Raji (cell line): ENCODE data around the gene GMCL2.

ENCODE experiments used
- POLR2A ChIP-seq: IDR thresholded peaks from 2 replicates; pipeline ENCODE4 v1.6.1; 2011; ENCODE audit warnings: low read depth, low read length, control low read depth; ENCODE audit not compliant: insufficient read depth

GMCL2 gene, protein sequence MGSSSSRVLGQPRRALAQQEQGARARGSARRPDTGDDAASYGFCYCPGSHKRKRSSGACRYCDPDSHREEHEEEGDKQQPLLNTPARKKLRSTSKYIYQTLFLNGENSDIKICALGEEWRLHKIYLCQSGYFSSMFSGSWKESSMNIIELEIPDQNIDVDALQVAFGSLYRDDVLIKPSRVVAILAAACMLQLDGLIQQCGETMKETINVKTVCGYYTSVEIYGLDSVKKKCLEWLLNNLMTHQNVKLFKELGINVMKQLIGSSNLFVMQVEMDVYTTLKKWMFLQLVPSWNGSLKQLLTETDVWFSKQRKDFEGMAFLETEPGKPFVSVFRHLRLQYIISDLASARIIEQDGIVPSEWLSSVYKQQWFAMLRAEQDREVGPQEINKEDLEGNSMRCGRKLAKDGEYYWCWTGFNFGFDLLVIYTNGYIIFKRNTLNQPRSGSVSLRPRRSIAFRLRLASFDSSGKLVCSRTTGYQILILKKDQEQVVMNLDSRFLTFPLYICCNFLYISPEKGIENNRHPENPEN

DNA sequence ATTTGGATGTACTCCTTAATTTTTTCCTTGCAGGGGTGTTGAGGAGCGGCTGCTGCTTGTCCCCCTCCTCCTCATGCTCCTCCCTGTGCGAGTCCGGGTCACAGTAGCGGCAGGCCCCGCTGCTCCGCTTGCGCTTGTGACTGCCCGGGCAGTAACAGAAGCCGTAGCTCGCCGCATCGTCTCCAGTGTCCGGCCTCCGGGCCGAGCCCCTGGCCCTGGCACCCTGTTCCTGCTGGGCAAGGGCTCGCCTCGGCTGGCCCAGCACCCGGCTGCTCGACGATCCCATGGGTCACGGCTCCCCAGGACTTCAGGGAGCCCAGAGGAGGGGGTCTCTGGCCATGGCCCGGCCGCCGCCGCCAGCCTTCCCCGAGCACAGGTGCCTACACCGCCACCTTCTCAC lies at the start of gene GMCL2:
Gene GMCL2 (minus strand): TSS at position 358 of the 400 bp plus-strand sequence. CDS start 72 bp downstream, at position 286.
- no peak for TF ChIP-seq POLR2A

DNA sequence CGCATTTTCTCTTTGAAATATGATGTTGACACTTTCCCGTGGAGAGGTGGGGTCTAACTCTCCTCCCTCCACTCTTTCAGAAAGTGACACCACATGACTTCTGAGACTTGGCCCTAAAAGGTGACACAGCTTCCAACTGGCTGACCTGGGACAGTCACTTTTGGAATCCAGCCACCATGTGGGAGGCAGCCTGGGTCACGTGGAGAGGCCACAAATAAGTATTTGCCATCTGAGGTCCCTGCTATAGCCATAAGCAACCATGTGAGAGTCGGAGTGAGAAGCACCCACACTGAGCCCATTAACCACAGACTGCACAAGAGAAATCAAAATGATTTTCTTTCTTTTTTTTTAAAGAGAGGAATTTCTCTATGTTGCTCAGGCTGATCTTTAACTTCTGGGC lies 49.5 kb upstream of the GMCL2 start:
- TF ChIP-seq POLR2A = no peak

DNA sequence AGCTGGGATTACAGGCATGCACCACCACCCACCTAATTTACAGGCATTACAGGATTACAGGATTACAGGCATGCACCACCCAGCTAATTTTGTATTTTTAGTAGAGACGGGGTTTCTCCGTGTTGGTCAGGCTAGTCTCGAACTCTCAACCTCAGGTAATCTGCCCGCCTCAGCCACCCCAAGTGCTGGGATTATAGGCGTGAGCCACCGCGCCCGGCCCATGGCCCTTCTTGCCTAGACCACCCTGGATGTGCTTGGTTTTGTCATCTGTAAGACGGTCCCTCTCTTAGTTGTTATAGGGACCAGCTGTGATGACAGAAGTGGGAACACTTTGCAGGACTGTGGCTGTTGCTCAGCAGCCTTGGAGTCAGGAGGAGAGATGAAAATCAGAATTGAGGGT lies 49.0 kb upstream of the GMCL2 start:
- no peak for TF ChIP-seq POLR2A

DNA sequence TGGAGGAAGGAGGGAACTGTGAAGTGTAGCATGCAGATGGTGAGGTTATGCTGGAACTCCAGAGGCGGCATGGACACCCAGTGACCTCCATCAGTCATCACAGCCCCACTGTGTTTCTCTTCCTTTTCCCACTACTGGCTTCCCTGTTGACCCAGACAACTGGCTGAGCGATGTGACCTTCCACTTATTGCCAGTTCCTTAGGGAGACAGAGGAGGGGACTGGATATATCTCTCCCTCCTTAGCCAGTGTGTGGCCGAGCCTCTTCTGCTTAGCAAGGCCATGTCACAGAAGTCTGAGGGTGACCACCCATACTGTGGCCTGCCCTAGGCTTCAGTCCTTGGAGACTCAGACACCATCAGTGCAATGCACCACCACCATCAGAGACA lies 48.4 kb upstream of the GMCL2 start:
- no peak for TF ChIP-seq POLR2A

DNA sequence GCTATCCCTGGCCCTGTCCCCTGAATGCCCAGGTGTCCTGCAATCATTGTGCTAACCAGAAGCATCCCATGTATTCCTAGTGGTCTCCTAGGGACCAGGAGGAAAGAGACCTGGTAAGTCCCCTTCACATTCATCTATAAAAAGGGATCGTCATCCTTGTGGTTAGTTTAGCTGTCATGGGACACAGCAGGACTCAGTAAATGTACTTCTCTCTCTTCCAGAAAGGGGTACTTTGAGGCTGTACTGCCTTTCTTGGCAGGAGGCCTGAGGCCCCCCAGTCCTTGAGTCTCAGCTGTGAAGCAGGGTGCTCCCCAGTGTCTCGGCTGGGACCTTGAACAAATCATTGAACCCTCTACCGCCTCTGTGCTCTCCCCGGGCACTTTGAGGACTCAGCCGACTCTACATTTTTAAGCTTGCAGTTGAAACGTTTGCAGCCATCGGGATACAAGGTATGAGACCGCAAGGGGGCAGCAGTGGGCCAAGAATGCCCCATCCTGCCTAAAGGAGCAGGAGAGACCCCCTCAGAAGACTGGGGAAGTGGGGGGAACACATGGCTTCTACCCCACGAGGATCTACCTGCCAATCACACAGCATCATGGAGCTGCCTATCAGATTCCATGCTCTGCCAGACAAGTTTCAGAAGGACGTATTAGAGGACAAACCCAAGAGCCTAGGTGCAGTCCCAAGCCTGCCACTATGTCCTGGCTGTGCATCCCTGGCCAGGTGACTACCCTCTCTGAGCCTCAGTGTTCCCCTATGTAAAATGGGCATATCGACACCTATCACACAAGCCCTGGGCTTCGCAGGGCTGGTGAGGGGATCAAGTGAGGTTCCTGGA lies 47.8 kb upstream of the GMCL2 start:
- TF ChIP-seq POLR2A = no peak

DNA sequence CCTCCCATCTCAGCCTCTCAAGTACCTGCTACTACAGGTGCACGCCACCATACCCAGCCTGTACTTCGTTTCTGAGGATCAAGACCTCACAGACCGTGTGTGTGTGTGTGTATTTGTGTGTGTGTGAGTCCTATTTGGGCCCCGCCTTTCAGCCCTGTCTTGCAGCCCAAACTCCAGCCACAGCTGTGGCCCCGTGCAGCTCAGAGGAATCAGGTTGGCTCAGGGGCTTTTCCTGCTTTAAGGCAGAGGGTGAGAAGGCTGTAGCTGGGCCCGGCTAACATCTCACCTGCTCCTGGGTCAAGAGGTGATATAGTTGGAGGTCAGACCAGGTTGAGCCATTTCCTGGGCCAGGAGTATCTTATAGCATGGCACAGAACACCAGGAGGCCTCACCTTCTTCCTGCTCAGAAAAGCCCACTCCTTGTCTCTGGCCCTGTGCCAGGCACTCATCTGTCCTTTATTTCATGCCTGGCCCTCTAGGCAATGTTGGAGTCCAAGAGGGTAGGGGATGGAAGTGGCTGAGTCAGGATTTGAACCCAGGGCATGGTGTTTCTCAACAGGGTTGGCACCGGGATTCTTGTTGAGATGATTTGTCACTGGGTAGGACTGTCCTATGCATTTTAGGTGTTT lies 47.1 kb upstream of the GMCL2 start:
- no peak for TF ChIP-seq POLR2A

DNA sequence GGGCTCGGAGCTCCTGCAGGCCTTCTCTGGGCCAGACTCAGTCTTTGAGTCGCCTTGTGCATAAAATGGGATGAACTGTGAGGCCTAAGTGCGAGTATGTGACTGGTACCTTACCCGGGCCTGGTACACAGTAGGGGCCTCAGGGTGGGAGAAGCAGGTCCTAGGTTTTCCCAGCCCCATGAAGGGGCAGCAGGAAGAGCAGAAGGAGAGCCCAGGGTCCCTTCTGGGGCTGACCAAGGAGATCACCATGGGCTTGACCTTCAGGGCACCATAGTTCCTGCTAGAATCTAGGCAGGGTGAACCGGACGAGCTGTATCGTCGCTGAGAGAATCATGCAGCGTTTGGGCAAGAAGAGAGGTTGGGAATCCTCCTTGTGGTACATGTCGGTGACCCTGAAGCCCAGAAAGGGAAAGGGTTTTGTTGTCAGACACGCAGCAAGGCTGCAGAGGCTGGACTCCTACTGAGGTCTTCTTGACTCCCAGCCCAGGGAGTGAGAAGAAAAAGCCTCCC lies 45.8 kb upstream of the GMCL2 start:
- TF ChIP-seq POLR2A = 0 out of 2 replicates have a peak, but pooled peaks have one; percentile 31

DNA sequence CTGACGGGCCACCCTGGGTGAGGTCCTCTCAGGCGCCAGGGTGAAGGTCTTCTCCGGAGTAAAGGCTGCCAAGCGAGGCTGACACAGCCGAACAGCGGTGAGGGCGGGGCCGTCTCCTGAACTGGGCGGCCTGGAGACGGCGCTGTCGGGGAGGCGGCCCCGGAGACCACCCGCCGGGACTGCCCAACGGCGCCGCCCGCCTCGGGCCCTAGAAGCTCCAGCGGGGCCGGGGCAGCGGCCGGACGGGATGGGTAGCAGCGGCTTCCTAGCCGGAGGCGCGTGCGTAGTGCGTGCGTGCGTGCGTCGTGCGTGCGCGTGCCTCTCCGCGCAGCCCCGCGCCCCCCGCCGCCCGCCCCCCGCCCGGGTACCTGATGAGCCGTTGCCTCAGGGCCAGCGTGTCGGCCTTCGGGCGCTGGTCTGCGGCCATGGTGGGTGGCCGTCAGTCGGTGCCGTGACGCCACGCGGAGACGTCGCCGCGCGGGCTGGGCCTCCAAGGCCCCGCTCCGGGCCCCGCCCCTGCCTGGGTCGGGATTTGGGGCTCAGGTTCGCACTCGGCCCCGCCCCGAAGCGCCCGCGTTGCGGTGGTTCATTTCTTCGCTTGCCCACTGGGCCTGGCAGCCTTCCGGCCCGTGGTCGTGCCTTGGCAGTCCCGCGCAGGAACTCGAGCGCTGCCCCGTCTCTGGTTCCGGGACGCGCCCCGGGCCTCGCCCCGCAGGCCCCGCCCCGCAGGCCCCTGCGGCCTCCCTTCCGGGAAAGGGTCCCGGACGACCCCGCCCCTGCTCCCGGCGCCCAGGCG lies 45.2 kb upstream of the GMCL2 start, which contains the start of gene PHYKPL:
Gene PHYKPL (minus strand): TSS at position 679 of the 796 bp plus-strand sequence. CDS start 252 bp downstream, at position 427.
- peak; percentile 74 for TF ChIP-seq POLR2A

DNA sequence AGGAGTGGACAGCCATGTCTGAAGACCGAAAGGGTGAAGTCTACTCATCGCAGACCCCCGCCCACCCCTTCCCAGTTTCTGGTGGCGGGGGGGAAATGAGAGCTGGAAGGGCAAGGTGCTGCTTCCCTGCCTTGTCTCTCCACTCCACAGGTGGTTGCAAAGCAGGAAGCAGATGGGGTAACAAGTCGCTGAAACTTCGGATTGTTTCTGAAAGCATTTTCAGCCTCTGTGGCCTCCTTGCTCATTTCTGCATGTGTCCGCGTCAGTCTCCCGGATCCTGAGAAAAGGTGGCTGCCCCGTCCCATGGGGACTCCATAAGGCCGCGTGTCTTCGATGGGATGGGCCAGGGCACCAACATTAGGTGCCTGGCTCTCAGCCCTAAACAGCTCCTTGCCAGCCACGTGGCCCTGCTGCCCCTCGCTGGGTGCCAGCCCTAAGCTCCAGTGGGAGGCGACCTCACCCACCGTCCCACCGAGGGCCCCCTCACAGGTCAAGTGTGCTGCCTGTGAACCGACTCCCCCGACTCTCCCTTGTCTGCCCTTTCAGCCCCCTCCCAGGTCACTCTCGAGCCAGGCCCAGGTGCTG lies 44.5 kb upstream of the GMCL2 start:
- TF ChIP-seq POLR2A = no peak

DNA sequence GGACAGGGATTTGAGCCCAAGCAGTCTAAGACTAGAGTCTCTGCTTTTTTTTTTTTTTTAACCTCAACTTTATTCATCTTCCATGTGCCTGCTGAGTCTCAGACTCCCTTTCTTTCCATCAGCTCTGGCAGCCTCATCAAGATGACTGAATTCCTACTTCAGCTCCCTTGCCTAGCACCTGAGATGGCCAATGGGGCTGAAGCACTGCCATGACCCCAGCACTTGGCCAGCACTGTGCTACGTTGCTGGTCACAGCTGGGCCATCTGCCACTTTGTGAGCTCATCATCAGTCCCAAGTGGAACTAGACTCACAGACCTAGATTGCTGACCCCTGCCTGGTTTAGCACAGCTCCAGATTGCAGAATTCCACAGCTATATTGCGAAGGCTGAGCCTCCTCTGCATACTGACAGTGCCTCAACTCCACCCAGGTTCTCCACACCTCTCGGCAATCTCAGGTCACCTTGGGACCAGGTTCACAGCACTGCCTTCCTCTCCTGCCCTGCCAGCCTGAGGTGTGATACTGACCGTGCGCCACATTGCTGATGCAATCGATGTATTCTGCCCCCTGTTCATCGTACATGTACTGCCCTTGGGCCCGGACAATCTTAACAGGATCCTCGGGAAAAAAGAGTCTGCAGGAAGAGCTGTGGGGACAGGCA lies 43.8 kb upstream of the GMCL2 start:
- TF ChIP-seq POLR2A = peak; percentile 19; the same call in 1 of the 2 replicates

DNA sequence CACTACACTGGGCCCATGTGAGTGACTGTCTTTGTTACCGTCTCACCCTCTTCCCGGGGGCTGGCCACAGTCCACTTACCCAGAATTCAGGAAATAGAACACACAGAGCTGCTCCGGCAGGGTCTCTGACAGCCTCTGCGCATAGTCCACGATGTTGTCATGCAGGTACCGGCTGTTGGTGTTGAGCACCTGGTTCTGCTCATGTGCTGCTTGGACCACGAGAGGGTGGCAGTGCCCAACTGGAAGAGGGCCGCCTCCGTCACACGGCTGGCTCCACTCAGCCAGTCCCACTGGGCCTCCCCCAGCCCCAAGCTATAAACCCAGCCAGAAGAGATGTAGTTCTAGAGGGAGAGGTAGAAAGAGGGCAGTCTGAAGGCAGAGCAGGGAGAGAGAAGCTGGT lies 42.7 kb upstream of the GMCL2 start:
- no peak for TF ChIP-seq POLR2A

DNA sequence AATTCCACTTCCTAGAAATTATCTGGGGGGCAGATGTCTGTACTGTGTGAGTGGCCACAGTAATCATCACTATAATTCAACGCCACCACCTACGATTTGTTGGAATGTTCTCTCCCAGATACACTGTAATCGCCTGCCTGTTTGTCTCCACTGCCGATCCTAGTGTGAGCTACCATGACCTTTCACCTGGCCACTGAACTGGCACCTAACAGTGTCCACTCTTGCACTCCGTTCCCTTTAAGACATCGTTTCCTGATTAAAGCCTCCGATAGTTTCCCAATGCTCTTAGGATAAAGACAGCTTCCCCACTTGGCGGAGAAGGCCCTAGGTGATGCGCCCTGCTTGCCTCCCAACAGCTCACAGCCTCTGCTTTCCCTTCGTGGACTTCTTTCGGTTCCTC lies 41.4 kb upstream of the GMCL2 start:
- TF ChIP-seq POLR2A = no peak

DNA sequence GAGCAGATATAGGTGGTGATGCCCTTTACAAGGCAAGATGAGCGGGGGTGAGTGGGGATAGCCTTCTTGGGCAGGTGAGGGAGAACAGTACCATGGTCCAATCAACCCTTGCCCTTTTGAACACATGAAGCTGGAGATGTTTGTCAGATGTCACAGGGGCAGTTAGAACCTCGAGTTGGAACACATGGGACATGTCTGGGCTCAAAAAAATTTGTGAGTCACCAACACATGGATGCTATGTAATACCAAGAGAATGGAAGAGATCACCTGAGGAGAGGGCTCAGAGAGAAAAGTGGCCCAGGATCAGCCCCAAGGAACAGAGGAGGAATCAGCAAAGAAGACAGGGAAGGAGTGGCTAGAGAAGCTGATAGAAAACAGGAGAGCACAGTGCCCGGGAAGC lies 40.8 kb upstream of the GMCL2 start:
- TF ChIP-seq POLR2A = no peak
